Endothelial cell (in vitro differentiated cells): ENCODE data around the gene CDK8. TPM values are rescaled to one million over a fixed set of nuclear protein-coding genes. Genes with fewer than 3 reads are reported as not detected.

Experiments
- DNase-seq: peaks from one replicate; pipeline ENCODE4 v3.0.0; 2021; ENCODE audit warnings: low spot score
- H3K27ac Mint-ChIP-seq: one replicate; pipeline ENCODE4 v1.8.0; 2021; ENCODE audit warnings: mixed read lengths, inconsistent platforms; ENCODE audit not compliant: unreplicated experiment
- H3K27me3 Mint-ChIP-seq: one replicate; pipeline ENCODE4 v1.8.0; 2021; ENCODE audit warnings: mild to moderate bottlenecking, moderate library complexity, mixed read lengths, inconsistent platforms; ENCODE audit not compliant: unreplicated experiment
- H3K36me3 Mint-ChIP-seq: one replicate; pipeline ENCODE4 v1.8.0; 2021; ENCODE audit warnings: mild to moderate bottlenecking, low read depth, mixed read lengths, inconsistent platforms; ENCODE audit not compliant: unreplicated experiment
- H3K4me1 Mint-ChIP-seq: one replicate; pipeline ENCODE4 v1.8.0; 2021; ENCODE audit warnings: mild to moderate bottlenecking, mixed read lengths, inconsistent platforms; ENCODE audit not compliant: unreplicated experiment
- H3K4me3 Mint-ChIP-seq: one replicate; pipeline ENCODE4 v1.8.0; 2021; ENCODE audit warnings: mild to moderate bottlenecking, mixed read lengths, inconsistent platforms; ENCODE audit not compliant: unreplicated experiment
- H3K9me3 Mint-ChIP-seq: one replicate; pipeline ENCODE4 v1.8.0; 2021; ENCODE audit warnings: mixed read lengths, inconsistent platforms; ENCODE audit not compliant: unreplicated experiment
- total RNA-seq: library from RNA; stranded (reverse); fragmentation: NEBNext Ultra II Directional; extraction: Animal tissue kit (Norgen Biotek cat#: 25700); gene quantifications from one replicate; pipeline ENCODE4 v1.2.1, GENCODE V29; 2021; ENCODE audit not compliant: unreplicated experiment
- TF ChIP-seq, protein P1 (sequence below): fragments of 200-600 bp; sonication (generic); IDR thresholded peaks from one replicate; pipeline ENCODE4 v1.5.0; 2021; ENCODE audit warnings: antibody characterized with exemption; ENCODE audit not compliant: unreplicated experiment

Gene CDK8
- total RNA-seq, 1 donor from 2014 or later = 18.1 TPM

- TF ChIP-seq, protein P1, sequence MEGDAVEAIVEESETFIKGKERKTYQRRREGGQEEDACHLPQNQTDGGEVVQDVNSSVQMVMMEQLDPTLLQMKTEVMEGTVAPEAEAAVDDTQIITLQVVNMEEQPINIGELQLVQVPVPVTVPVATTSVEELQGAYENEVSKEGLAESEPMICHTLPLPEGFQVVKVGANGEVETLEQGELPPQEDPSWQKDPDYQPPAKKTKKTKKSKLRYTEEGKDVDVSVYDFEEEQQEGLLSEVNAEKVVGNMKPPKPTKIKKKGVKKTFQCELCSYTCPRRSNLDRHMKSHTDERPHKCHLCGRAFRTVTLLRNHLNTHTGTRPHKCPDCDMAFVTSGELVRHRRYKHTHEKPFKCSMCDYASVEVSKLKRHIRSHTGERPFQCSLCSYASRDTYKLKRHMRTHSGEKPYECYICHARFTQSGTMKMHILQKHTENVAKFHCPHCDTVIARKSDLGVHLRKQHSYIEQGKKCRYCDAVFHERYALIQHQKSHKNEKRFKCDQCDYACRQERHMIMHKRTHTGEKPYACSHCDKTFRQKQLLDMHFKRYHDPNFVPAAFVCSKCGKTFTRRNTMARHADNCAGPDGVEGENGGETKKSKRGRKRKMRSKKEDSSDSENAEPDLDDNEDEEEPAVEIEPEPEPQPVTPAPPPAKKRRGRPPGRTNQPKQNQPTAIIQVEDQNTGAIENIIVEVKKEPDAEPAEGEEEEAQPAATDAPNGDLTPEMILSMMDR = no peak
- H3K36me3 Mint-ChIP-seq = peaks cover 3% of the 10 kb centered on the region
- no peaks in the 10 kb centered on the region for H3K27me3 Mint-ChIP-seq
- no peaks in the 10 kb centered on the region for H3K9me3 Mint-ChIP-seq
- no peak for DNase-seq
- no peak overlapping the region for H3K4me3 Mint-ChIP-seq
- H3K27ac Mint-ChIP-seq = no peak overlapping the region
- H3K4me1 Mint-ChIP-seq = peaks cover 9% of the 10 kb centered on the region
These were observed 71.9 kb downstream of the CDK8 start for GRCh38 chr13:26325876-26326275.

DNA sequence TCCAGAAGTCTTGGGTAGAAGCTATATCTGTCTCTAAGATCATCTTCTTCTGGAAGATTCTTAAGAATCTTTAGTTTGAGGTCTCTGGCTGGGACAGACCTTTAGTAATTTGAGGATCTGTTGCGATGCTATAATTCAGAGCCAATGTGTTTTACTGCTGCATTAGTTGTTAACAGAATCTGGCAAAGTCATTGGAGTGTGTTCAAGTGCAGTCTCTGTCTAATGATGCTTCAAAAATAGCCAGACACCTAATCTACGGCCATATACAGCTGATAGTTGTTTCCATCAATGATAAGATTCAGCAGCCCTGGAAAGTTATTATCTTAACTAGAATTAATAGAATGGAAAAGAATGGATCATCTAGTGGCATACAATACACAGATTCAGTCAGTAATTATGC lies 72.6 kb downstream of the CDK8 start:
- TF ChIP-seq, protein P1 = no peak
- Mint-ChIP-seq H3K4me3 (no peak overlapping the region), H3K27ac (no peak overlapping the region), H3K36me3 (peaks cover 3% of the 10 kb centered on the region), H3K27me3 (no peaks in the 10 kb centered on the region), H3K4me1 (peaks cover 9% of the 10 kb centered on the region), H3K9me3 (no peaks in the 10 kb centered on the region)
- no peak for DNase-seq

DNA sequence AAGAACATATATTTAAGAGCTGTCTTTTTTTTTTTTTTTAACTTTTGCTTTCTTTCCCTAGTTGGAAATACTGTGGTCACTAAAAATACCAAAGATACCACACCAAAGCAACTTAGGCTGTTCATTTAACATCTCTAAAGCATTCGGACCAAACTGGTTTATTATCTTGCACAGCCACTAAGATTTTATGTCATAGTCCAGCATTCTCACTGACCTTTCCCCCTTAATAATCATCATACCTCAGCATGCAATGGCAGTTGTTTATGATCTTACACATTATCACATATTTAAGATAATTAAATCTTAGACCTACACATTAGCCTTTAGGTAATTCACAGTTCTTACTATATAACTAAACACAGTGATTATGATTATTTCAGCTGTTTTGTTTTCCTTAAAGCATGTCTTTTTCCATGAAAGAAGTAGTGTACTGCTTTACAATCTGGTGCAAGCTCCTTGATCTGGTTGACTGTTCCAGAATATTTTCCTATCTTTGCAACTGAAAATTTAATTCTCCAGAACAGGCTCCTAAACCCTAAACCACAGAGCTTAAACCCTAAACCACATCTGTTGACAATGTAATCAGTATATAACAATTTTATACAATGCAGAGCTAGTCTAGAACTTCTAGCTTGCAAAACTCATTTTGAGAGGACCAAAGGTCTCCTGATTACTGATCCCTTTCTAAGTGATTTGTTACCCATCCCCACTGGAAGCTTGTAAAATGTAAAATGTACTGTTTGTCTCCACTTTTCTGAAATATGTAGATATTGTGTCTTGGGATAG lies 74.2 kb downstream of the CDK8 start:
- H3K36me3 Mint-ChIP-seq = peaks cover 3% of the 10 kb centered on the region
- H3K4me3 Mint-ChIP-seq = no peak overlapping the region
- no peaks in the 10 kb centered on the region for H3K9me3 Mint-ChIP-seq
- H3K4me1 Mint-ChIP-seq = peaks cover 3% of the 10 kb centered on the region
- no peak for DNase-seq
- no peak overlapping the region for H3K27ac Mint-ChIP-seq
- no peaks in the 10 kb centered on the region for H3K27me3 Mint-ChIP-seq
- TF ChIP-seq, protein P1 = no peak

- Mint-ChIP-seq H3K27me3 (no peaks in the 10 kb centered on the region), H3K27ac (no peak overlapping the region)
These were observed 81.2 kb downstream of the CDK8 start for GRCh38 chr13:26335158-26335557.

GRCh38 chr13:26340807-26341206 lies 86.9 kb downstream of the CDK8 start:
- no peak overlapping the region for H3K27ac Mint-ChIP-seq
- H3K27me3 Mint-ChIP-seq = no peaks in the 10 kb centered on the region
- H3K36me3 Mint-ChIP-seq = no peaks in the 10 kb centered on the region
- no peaks in the 10 kb centered on the region for H3K9me3 Mint-ChIP-seq
- TF ChIP-seq, protein P1 = no peak
- H3K4me3 Mint-ChIP-seq = no peak overlapping the region
- peaks cover 8% of the 10 kb centered on the region for H3K4me1 Mint-ChIP-seq
- no peak for DNase-seq

More at GRCh38 chr13:26335158-26335557, 81.2 kb downstream of the CDK8 start:
- Mint-ChIP-seq H3K36me3 (no peaks in the 10 kb centered on the region), H3K9me3 (no peaks in the 10 kb centered on the region), H3K4me3 (no peak overlapping the region), H3K4me1 (peaks cover 5% of the 10 kb centered on the region)
- TF ChIP-seq, protein P1 = no peak
- no peak for DNase-seq
